Mesendoderm (in vitro differentiated cells): ENCODE data around the gene ITM2C.

Experiments used
- DNase-seq: peaks from one replicate; pipeline ENCODE4 v3.0.0; 2013
- H2AK5ac ChIP-seq: 2 replicates; pipeline ENCODE4 v1.6.1; 2013; ENCODE audit warnings: low read length, inconsistent platforms
- H2BK120ac ChIP-seq: 2 replicates; pipeline ENCODE4 v1.6.1; 2013; ENCODE audit warnings: low read depth, mild to moderate bottlenecking, low read length, moderate library complexity, mixed read lengths
- H2BK15ac ChIP-seq: replicated peaks from 2 replicates; pipeline ENCODE4 v1.6.1; 2013; ENCODE audit warnings: low read depth, mild to moderate bottlenecking, moderate library complexity
- H2BK5ac ChIP-seq: 2 replicates; pipeline ENCODE4 v1.6.1; 2013; ENCODE audit warnings: low read length, inconsistent platforms
- H3K18ac ChIP-seq: 2 replicates; pipeline ENCODE4 v1.6.1; 2013; ENCODE audit warnings: mild to moderate bottlenecking, low read length, mixed read lengths
- H3K23ac ChIP-seq: one replicate; pipeline ENCODE4 v1.6.1; 2013; ENCODE audit warnings: low read length
- H3K27ac ChIP-seq: 2 replicates; pipeline ENCODE4 v1.5.1; 2013; ENCODE audit warnings: low read depth, mild to moderate bottlenecking, inconsistent platforms, low read length, moderate library complexity
- H3K27me3 ChIP-seq: 2 replicates; pipeline ENCODE4 v1.6.1; 2013; ENCODE audit warnings: low read length, control low read depth, mild to moderate bottlenecking, inconsistent platforms; ENCODE audit not compliant: insufficient read depth, poor library complexity
- H3K36me3 ChIP-seq: 2 replicates; pipeline ENCODE4 v1.6.1; 2013; ENCODE audit warnings: low read length, inconsistent platforms; ENCODE audit not compliant: control insufficient read depth, insufficient read depth
- H3K4ac ChIP-seq: one replicate; pipeline ENCODE4 v1.6.1; 2013; ENCODE audit warnings: low read depth, mild to moderate bottlenecking, low read length, moderate library complexity
- H3K4me1 ChIP-seq: 2 replicates; pipeline ENCODE4 v1.6.1; 2013; ENCODE audit warnings: low read depth, low read length, inconsistent platforms; ENCODE audit not compliant: control insufficient read depth
- H3K4me2 ChIP-seq: 2 replicates; pipeline ENCODE4 v1.6.1; 2013; ENCODE audit warnings: low read length
- H3K4me3 ChIP-seq: 2 replicates; pipeline ENCODE4 v1.5.1; 2013; ENCODE audit warnings: mild to moderate bottlenecking, low read length
- H3K56ac ChIP-seq: one replicate; pipeline ENCODE4 v1.6.1; 2013; ENCODE audit warnings: low read length
- H3K79me1 ChIP-seq: 2 replicates; pipeline ENCODE4 v1.6.1; 2013; ENCODE audit warnings: low read length, inconsistent platforms
- H3K79me2 ChIP-seq: 2 replicates; pipeline ENCODE4 v1.6.1; 2013; ENCODE audit warnings: mild to moderate bottlenecking, low read length; ENCODE audit not compliant: control insufficient read depth, insufficient read depth
- H3K9ac ChIP-seq: 2 replicates; pipeline ENCODE4 v1.6.1; 2013; ENCODE audit warnings: low read length, inconsistent platforms
- H4K5ac ChIP-seq: one replicate; pipeline ENCODE4 v1.6.1; 2013; ENCODE audit warnings: low read length
- H4K8ac ChIP-seq: one replicate; pipeline ENCODE4 v1.6.1; 2013; ENCODE audit warnings: low read depth, mild to moderate bottlenecking, control low read depth, low read length, moderate library complexity
- WGBS: extraction: QIAGEN DNeasy Blood & Tissue Kit; methylation state at CpG from one replicate; pipeline ENCODE4 v1.1.7; 2013; ENCODE audit warnings: low lambda C conversion rate, missing lambda C conversion rate; ENCODE audit not compliant: insufficient coverage; ENCODE audit errors: extremely low coverage; 5-methylcytosine and 5-hydroxymethylcytosine counted together

The ITM2C gene

DNA sequence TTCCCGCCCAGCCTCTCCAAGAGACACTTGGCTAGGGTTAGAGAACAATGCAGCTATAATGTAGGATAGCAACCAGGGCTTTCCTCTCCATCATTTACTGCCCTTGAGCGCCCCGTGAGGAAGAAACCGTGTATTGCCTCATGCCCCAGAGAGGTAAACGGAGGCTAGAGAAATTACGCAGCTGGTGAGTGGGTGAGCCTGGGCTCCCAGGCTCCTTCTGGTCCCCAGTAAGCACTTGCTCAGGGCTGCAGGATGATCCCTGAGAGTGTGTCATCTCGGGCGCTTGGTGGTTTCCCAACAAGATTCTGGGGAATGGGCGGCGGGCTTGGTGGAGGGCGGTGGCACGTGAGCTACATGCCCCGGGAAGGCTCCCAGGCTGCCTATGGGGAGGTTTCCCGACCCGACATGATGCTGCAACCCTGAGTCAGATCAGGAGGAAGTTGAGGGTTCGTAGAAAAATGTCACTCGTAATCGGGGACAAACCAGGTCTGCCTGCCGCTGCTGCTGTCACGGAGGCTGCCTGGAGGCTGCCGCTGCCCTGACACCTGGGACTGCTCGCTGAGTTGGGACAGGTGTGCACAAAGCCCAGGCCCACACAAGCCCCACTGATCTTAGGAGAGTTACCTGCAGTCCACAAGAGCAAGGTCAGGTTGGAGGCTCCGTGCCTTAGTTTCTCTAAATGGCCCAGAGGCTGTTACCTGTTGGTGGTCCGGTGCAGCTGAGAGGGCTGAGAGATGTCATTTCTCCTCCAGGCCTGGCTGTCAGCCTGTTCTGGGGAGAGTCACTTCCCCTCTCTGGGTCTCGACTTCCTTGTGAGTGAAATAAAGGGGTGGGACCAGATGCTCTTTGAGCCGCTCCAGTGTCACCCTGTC is 60.0 kb downstream of the ITM2C start, which contains the start of gene GPR55:
Gene GPR55 (minus strand): TSS at position 773 of the 872 bp plus-strand sequence. CDS start 14,280 bp downstream, outside the sequence.
- Histone ChIP-seq H3K79me2 (no peaks in the 10 kb centered on the region), H3K79me1 (no peaks in the 10 kb centered on the region), H2BK5ac (no peak within 1 kb of the TSS), H4K5ac (no peak within 1 kb of the TSS), H3K27me3 (no peaks in the 10 kb centered on the region), H3K56ac (no peak within 1 kb of the TSS), H4K8ac (no peak within 1 kb of the TSS), H3K27ac (no peak within 1 kb of the TSS), H2BK120ac (no peak within 1 kb of the TSS), H2AK5ac (no peak within 1 kb of the TSS), H3K9ac (no peak within 1 kb of the TSS), H3K4me1 (no peaks in the 10 kb centered on the region), H3K4me3 (no peak within 1 kb of the TSS), H3K4me2 (no peak within 1 kb of the TSS), H3K23ac (no peak within 1 kb of the TSS), H3K4ac (no peak within 1 kb of the TSS), H3K36me3 (no peaks in the 10 kb centered on the region), H3K18ac (no peak within 1 kb of the TSS), H2BK15ac (no peak within 1 kb of the TSS)
- no CpG with 5 or more reads among the region's 26 CpGs for WGBS
- DNase-seq = peak; percentile 65

DNA sequence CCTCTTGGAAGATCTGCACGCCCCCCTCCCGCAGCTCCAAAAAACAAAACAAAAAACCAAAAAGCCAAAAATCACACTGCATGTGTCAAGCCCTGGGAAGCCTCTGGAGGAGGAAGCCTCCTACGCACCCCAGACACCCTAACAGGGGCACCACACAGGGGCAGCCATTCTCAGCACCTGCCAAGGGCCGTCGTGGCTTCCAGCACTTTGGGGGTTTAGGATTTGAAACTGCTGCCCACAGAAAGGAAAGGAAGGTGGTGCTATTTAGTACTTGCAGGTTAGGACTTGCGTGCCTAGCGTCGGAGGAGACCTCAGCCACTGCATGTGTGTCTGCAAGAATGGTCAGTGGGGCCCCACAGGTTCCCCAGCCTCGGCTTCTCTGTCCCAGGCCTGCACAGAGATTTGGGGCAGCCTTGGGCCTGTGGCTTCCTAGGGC is 60.7 kb downstream of the ITM2C start:
- Histone ChIP-seq H3K27me3 (no peaks in the 10 kb centered on the region), H3K9ac (no peak overlapping the region), H3K4me3 (no peak overlapping the region)

DNA sequence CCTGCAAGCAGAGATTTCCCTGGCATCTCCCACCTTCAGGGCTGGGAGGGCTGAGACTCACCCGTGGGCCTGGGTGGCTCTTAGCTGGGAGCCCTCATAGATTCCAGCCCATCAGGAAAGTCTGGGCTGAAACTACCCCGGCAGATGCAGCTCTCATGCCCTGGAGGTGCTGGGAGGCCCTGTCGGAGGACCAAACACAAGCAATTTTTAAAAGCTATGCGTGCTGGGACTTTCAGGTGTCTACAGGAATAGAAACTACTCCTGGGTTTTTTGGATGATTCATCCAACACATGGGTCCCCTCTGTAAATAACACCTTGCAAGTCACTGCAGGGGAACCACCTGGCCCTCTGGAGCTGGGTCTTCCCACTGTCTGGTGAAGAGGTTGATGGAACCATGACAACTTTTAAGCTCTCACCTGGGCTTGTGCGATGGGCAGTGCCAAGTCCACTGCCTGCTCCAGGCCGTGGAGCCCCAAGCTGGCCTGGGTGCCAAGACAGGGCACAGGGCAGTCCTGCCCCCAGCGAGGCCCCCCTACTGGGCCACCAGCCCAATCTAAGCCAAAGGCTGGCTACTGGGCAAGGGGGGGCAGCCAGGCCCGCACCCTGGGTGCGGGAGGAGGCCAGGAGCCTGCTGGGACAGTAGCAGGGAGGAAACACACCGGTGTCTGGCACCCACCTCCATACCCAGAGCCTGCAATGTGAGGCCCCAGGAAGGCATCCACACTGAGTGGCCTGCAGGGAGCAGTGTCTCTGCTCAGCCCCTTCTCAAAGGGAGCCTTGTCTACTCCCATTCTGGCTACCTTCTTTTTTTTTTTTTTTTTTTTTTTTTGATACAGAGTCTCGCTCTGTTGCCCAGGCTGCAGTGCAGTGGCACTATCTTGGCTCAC is 61.4 kb downstream of the ITM2C start:
- no peak overlapping the region for H2AK5ac ChIP-seq
- H2BK5ac ChIP-seq = no peak overlapping the region
- H4K5ac ChIP-seq = no peak overlapping the region
- H3K18ac ChIP-seq = no peak overlapping the region
- H2BK120ac ChIP-seq = no peak overlapping the region
- no peak overlapping the region for H3K9ac ChIP-seq
- H3K27me3 ChIP-seq = no peaks in the 10 kb centered on the region
- no peak overlapping the region for H3K27ac ChIP-seq
- H3K4me3 ChIP-seq = no peak overlapping the region
- no peak overlapping the region for H3K4ac ChIP-seq
- no peaks in the 10 kb centered on the region for H3K36me3 ChIP-seq
- H3K79me1 ChIP-seq = no peaks in the 10 kb centered on the region
- no peak overlapping the region for H3K23ac ChIP-seq
- no peaks in the 10 kb centered on the region for H3K4me1 ChIP-seq
- H2BK15ac ChIP-seq = no peak overlapping the region
- no peak overlapping the region for H4K8ac ChIP-seq
- no peak overlapping the region for H3K56ac ChIP-seq
- no CpG with 5 or more reads among the region's 11 CpGs for WGBS
- DNase-seq = peak; percentile 57
- no peaks in the 10 kb centered on the region for H3K79me2 ChIP-seq
- H3K4me2 ChIP-seq = no peak overlapping the region

More for the DNA sequence above, 60.7 kb downstream of the ITM2C start:
- Histone ChIP-seq H2BK120ac (no peak overlapping the region), H3K79me1 (no peaks in the 10 kb centered on the region), H3K18ac (no peak overlapping the region), H3K4me2 (no peak overlapping the region), H2BK15ac (no peak overlapping the region), H3K4ac (no peak overlapping the region), H3K23ac (no peak overlapping the region), H3K4me1 (no peaks in the 10 kb centered on the region), H2AK5ac (no peak overlapping the region), H3K79me2 (no peaks in the 10 kb centered on the region), H2BK5ac (no peak overlapping the region), H3K56ac (no peak overlapping the region), H4K5ac (no peak overlapping the region), H3K36me3 (no peaks in the 10 kb centered on the region), H4K8ac (no peak overlapping the region), H3K27ac (no peak overlapping the region)
- DNase-seq = no peak
- WGBS = no CpG with 5 or more reads among the region's 9 CpGs

DNA sequence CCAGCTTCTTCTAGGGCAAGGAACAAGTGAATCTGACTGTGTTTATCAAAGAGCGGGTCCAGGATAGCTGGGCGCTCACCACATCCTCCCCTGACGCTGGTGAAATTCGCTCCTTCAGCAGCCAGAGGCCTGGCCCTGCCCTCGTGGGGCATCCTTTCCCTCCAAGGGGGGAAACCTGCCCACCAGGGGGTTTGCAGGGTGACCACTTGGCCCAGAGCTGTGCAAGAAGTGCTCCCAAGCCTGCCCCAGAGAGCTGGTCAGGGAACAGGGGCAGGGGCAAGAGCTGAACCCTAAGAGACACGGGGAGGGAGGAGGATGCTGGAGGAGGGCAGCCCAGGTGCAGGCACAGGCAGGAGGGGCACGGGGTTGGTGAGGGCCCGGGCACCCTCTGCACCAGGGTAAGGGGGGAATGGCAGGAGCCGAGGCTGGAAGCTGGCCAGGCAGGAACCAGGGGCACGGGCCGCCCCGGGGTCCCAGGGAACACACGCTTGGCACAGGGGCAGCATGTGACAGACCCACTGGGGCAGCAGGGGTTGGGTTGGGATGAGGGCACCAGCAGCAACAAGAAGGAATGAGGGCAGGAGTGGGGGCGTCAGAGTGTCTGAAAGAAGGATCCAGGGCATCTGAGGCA is 63.1 kb downstream of the ITM2C start:
- Histone ChIP-seq H3K4me1 (no peaks in the 10 kb centered on the region), H3K18ac (no peak overlapping the region), H2BK5ac (no peak overlapping the region), H3K9ac (no peak overlapping the region), H3K4me3 (no peak overlapping the region), H3K27ac (no peak overlapping the region), H3K27me3 (no peaks in the 10 kb centered on the region), H3K36me3 (no peaks in the 10 kb centered on the region), H3K56ac (no peak overlapping the region), H4K8ac (no peak overlapping the region), H4K5ac (no peak overlapping the region), H2BK120ac (no peak overlapping the region), H3K79me1 (no peaks in the 10 kb centered on the region), H2AK5ac (no peak overlapping the region), H3K23ac (no peak overlapping the region), H3K4ac (no peak overlapping the region), H3K4me2 (no peak overlapping the region), H2BK15ac (no peak overlapping the region), H3K79me2 (no peaks in the 10 kb centered on the region)
- no peak for DNase-seq
- no CpG with 5 or more reads among the region's 14 CpGs for WGBS
